Stomach (tissue), 4 donors: Measurements from ENCODE around the gene IFNA6.

Experiments used
- CTCF ChIP-seq, 7 experiments: fragments of 450-650 bp in 4 of 7; fragments of 200-600 bp in 3 of 7; sonication (generic) in 3 of 7; IDR thresholded peaks; one replicate each; pipeline ENCODE4 v1.5.1; 2016 to 2019; ENCODE audit warnings: antibody characterized with exemption in 7 of 7, control low read depth in 2 of 7, mild to moderate bottlenecking in 1 of 7
- EP300 ChIP-seq: sonication (generic); formaldehyde crosslinking; IDR thresholded peaks from one replicate; pipeline ENCODE4 v1.6.1; 2017; ENCODE audit warnings: antibody characterized with exemption
- POLR2A ChIP-seq, 4 donors: fragments of 450-650 bp; IDR thresholded peaks; one replicate each; pipeline ENCODE4 v1.6.1; 2016; ENCODE audit warnings: antibody characterized with exemption in 4 of 4, control low read depth in 2 of 4, mild to moderate bottlenecking in 1 of 4, moderate library complexity in 1 of 4

DNA sequence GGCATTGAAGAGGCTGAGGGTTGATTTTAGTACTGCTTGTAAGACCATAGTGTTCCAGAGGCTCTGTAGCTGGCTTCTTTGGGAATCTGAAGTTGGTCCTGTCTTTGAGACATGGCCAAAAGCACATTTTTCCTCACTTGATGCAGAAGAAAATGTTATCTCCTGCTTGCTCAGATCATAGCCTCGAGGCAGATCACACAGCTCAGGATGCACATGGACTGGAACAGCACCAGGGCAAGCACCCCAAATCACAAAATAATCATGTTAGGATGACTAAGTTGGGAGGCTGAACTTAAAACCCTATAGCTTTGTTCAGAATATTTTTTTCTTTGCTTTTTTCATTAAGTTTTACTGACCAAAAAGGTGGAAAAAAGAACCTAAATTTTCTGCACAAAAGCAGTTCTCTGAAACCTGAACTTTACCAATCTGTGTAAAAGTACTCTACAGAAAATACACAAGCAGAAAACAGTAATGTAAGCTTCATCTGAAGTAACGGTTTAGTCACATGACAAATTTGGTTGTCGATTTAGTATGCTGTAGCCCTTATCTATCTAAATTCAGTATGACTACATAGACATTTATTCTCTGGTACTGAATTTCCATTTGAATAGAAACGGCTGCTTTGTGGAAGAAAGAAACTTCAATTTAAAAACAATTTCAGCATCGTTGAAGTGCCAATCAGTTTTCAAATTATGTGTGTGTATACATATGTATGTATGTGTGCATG, 18.8 kb downstream of the IFNA6 start:
- TF ChIP-seq POLR2A (IDR thresholded peaks at IDR 0.05) (no peak), CTCF (IDR thresholded peaks at IDR 0.05) (no peak), EP300 (no peak)
